Measurements from ENCODE around the gene TMOD1.
A peak's percentile ranks its signal among the peaks of the same experiment; 100 is the strongest.
"Not testable (repeated sequence)": the region's sequence is repeated elsewhere in the genome, so short reads cannot be mapped to it uniquely, and the experiment has no call there.

Gene TMOD1

DNA sequence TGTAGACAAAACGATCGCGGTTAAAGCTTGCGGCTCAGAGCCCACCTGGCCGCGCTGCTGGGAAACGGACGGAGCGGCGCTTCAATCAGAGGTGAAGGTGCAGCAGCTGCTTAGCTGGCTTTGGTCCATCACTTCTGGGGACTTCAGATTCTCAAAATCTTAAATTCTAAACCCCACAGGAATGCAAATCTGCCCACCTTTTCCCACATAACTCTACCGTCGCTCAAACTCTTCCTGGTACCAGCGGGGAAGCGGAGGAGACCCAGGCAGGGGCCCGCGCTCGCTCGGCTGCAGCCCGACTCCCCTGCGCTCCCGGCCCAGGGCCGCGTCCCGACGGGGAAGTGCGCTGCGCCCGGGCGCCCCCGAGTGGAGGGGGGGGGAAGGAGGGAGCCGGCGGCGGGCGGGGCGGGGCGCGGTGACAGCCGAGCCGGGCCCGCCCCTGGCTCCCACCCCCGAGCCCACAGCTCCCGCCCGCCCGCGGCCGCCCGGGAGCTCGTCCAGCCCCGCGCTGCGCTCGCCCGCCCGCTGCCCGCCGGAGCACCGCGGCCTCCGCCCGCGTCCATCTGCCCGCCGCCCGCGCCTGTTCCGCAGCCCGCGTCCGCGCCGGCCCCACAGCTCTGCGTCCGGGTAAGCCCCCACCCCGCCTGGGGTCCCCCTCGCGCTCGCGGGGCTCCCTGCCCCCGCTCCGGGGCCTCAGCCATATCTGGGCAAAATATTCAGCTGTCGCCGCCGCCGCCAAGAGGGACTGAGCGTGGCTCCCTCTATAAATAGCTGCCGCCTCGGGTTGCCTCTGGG is at the start of gene TMOD1:
Gene TMOD1, plus strand, starts transcription at position 490 of the 795 bp plus-strand sequence. CDS start 22,523 bp downstream, outside the sequence.
- DNase-seq (ENCODE audit: low spot score) = peak; percentile 97

DNA sequence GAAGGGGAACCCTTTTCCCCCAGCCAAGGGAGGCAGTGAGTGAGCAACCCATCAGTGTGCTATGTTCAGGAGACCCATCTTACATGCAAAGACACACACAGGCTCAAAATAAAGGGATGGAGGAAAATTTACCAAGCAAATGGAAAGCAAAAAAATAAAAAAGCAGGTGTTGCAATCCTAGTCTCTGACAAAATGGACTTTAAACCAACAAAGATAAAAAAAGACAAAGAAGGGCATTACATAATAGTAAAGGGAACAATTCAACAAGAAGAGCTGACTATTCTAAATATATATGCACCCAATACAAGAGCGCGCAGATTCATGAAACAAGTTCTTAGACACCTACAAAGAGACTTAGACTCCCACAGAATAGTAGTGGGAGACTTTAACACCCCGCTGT is 47.9 kb upstream of the TMOD1 start:
- DNase-seq (ENCODE audit: low spot score) = not testable (repeated sequence)

GRCh38 chr9:97456841-97457240 is 44.6 kb upstream of the TMOD1 start:
- not testable (repeated sequence) for DNase-seq (ENCODE audit: low spot score)

DNA sequence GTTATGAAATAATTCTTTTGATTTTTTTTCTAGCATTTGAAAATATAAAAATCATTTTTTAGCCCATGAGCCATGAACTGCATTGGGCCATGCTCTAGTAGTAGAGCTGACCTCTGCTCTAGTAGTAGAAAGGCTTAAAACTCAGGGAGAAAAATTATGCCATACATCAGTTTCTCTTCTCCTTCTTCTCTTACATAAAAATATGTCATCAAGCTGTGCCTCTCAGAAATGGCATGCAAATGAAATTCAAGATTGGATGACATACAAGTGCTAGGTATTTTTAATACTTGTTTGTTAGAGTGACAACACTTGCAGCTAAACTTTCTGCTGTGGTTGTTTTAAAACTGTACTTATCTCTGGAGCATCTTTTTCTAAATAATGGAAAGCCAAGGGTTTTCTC is 42.1 kb upstream of the TMOD1 start:
- DNase-seq (ENCODE audit: low spot score) = no peak

- no peak for DNase-seq (ENCODE audit: low spot score)
Observed at GRCh38 chr9:97462159-97462558, 39.3 kb upstream of the TMOD1 start.

- no peak for DNase-seq (ENCODE audit: low spot score)
Observed at GRCh38 chr9:97462914-97463313, 38.6 kb upstream of the TMOD1 start.

DNA sequence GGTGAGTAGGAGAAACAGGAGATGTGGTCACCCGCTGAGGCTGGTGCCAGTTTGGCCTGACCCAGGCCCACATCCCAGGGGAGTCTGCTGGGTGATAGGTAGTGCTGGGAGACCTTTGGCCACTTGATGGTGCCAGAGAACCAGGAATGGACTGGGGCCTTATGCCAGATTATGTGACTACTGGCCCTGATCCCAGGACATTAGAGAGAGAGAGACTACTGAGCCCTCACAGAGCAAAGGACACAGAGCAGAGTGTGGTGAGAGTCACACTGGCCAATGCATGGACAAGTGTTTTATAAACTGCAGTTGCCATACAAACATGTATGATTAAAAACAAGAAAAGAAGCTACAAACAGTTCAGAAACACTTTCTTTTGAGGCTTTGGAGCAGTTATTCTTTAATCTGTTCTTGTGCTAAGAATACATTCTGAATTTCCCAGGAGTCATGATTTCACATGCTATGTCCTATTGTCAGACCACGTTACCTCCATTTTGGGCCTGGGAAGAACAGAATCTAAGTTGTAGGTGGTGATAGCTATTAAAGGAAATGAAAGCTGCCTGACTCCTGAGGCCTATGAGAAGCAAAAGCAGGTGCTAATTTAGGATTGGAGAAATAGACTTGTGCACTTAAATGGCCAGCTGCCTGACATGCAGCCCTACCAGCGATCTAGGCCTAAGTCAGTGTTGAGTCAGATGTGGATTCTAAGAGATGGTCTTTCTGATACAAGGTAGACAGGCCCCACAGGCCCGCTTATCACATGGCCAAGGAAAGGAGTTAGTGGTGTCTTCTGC is 32.6 kb upstream of the TMOD1 start:
- DNase-seq (ENCODE audit: low spot score) = peak; percentile 84

GRCh38 chr9:97470076-97470475 is 31.4 kb upstream of the TMOD1 start:
- DNase-seq (ENCODE audit: low spot score) = peak; percentile 59

- no peak for DNase-seq (ENCODE audit: low spot score)
Observed at GRCh38 chr9:97473717-97474116, 27.7 kb upstream of the TMOD1 start.

GRCh38 chr9:97474372-97474925 is 27.0 kb upstream of the TMOD1 start:
- DNase-seq (ENCODE audit: low spot score) = no peak

GRCh38 chr9:97475059-97475458 is 26.4 kb upstream of the TMOD1 start:
- DNase-seq (ENCODE audit: low spot score) = no peak

GRCh38 chr9:97478301-97478981 is 23.0 kb upstream of the TMOD1 start:
- no peak for DNase-seq (ENCODE audit: low spot score)

DNA sequence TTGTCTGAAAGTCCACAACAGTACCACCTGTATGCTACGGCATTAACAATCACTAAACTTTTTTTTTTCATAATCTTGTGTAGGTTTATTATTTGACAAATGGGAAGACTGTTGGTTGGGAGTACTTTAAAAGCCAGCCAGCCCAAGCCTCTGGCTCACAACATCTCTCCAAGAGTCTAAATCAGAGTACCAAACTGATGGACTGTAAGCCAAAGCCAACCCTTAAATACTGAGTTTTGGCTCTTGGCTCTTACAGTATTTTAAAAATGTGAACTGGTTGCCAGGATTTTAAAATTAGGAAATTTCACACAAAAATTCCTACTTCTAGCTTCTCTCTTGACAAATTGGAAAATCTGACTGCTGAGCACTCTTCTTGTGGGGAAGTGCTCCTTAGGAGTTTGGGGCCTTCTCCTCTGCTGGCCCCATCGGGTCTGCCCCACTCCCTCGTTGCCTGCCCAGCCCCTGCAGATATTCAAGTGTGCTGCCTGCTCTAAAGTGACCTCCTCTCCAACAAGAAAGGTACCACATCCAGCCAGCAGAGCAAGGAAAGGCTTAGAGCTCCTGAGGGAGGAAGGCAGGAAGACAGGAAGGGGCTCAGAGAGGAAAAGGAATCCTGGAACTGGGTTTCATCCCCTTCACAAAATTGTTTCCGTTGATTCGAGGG is 21.8 kb upstream of the TMOD1 start:
- peak; percentile 23 for DNase-seq (ENCODE audit: low spot score)

GRCh38 chr9:97480174-97480573 is 21.3 kb upstream of the TMOD1 start:
- no peak for DNase-seq (ENCODE audit: low spot score)

- DNase-seq (ENCODE audit: low spot score) = no peak
Observed at GRCh38 chr9:97480749-97481148, 20.7 kb upstream of the TMOD1 start.

DNA sequence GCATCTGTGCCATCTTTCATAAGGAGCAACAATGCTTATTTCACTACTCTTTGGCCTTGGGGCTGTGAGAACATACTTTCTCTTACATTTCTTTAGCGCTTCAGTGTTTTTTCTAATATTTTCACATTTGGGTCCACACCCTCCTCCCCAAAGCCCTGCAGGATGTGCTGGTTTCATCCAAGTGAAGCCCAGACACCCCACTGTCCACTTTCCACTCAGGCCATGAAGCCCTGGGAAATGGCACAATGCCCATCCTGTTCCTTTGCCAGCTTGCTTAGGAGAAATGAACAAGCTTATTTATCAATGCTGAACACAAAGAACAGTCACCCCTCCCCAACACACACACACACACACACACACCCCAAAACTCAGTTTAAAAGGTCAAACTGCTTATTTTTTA is 17.3 kb upstream of the TMOD1 start:
- no peak for DNase-seq (ENCODE audit: low spot score)

GRCh38 chr9:97487107-97487506 is 14.4 kb upstream of the TMOD1 start:
- DNase-seq (ENCODE audit: low spot score) = peak; percentile 26

DNA sequence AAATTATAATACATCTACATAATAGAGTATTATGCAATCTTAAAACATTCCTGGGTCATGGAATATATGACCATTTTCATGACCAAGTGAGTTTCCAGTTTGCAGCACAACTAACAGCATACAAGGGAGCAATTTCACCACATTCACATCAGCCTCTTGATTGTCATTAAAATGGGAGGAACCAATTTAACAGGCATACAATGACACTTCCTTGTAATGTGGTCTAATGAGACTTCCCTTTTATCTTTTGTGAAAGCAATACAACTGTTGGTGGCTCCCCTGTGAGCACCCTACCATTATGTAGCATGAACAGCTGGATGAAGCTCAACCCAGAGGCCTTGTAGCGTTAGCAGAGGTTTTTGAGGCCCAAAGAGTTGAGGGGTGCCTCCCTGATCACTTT is 13.6 kb upstream of the TMOD1 start:
- DNase-seq (ENCODE audit: low spot score) = no peak

- DNase-seq (ENCODE audit: low spot score) = no peak
Observed at GRCh38 chr9:97491216-97491999, 10.1 kb upstream of the TMOD1 start.

GRCh38 chr9:97497558-97498375 is 3.7 kb upstream of the TMOD1 start:
- not testable (repeated sequence) for DNase-seq (ENCODE audit: low spot score)

Measured in iPS-NIHi11 (cell line).